HG03457 (cell line): Measurements from ENCODE around the gene MAST3.
"Not testable (repeated sequence)": the region's sequence is repeated elsewhere in the genome, so short reads cannot be mapped to it uniquely, and the experiment has no call there.

Experiments used
- ATAC-seq: cut with Tn5 transposase; IDR thresholded peaks from one replicate; pipeline ENCODE4 v1.9.1; 2021; ENCODE audit warnings: moderate number of reproducible peaks; ENCODE audit not compliant: unreplicated experiment

The MAST3 gene

GRCh38 chr19:18156841-18157464, 59.4 kb downstream of the MAST3 start:
- no peak for ATAC-seq

- no peak for ATAC-seq
Measured at GRCh38 chr19:18157465-18158063, 60.0 kb downstream of the MAST3 start.

- no peak for ATAC-seq
Measured at GRCh38 chr19:18158467-18158866, 60.9 kb downstream of the MAST3 start.

GRCh38 chr19:18159059-18159616, 61.6 kb downstream of the MAST3 start:
- ATAC-seq, result not testable (repeated sequence)

GRCh38 chr19:18159810-18160209, 62.2 kb downstream of the MAST3 start:
- no peak for ATAC-seq

GRCh38 chr19:18160493-18160970, 63.0 kb downstream of the MAST3 start:
- ATAC-seq, result no peak

- peak; percentile 55 for ATAC-seq
Measured at GRCh38 chr19:18160971-18161635, 63.5 kb downstream of the MAST3 start.

- no peak for ATAC-seq
Measured at GRCh38 chr19:18161636-18162002, 64.0 kb downstream of the MAST3 start.

GRCh38 chr19:18164072-18164471, 66.5 kb downstream of the MAST3 start:
- ATAC-seq, result no peak

- ATAC-seq, result no peak
Measured at GRCh38 chr19:18165794-18166544, 68.4 kb downstream of the MAST3 start.

GRCh38 chr19:18167011-18167410, 69.4 kb downstream of the MAST3 start:
- no peak for ATAC-seq

GRCh38 chr19:18167975-18168645, 70.5 kb downstream of the MAST3 start:
- no peak for ATAC-seq

- ATAC-seq, result no peak
Measured at GRCh38 chr19:18168673-18169381, 71.2 kb downstream of the MAST3 start.

GRCh38 chr19:18170714-18171255, 73.2 kb downstream of the MAST3 start:
- no peak for ATAC-seq

GRCh38 chr19:18171605-18172327, 74.2 kb downstream of the MAST3 start:
- no peak for ATAC-seq

GRCh38 chr19:18172331-18173053, 74.9 kb downstream of the MAST3 start:
- no peak for ATAC-seq

- ATAC-seq, result no peak
Measured at GRCh38 chr19:18173054-18173571, 75.5 kb downstream of the MAST3 start.

GRCh38 chr19:18173572-18174288, 76.2 kb downstream of the MAST3 start, which contains the start of gene IFI30:
IFI30 (plus strand) TSS chr19:18173813; CDS start chr19:18173842, 29 bp downstream.
- no peak for ATAC-seq
